NCI-H2227 (cell line): ENCODE results near the gene TMEM150A.
"Not testable (repeated sequence)": the region's sequence is repeated elsewhere in the genome, so short reads cannot be mapped to it uniquely, and the experiment has no call there.

Source experiments
- DNase-seq: peaks from one replicate; lab custom pipeline; 2025; ENCODE audit not compliant: unreplicated experiment; lab: John Stamatoyannopoulos, UW

TMEM150A gene

GRCh38 chr2:85577386-85578242 is 24.9 kb downstream of the TMEM150A start, which contains the start of gene VAMP8:
Gene VAMP8 (plus strand): TSS chr2:85577586. CDS start chr2:85577647, 61 bp downstream.
- no peak for DNase-seq

GRCh38 chr2:85577063-85577385 is 25.5 kb downstream of the TMEM150A start:
- DNase-seq: no peak

- no peak for DNase-seq
These were observed 26.8 kb downstream of the TMEM150A start for GRCh38 chr2:85575739-85576138.

- no peak for DNase-seq
These were observed 36.2 kb downstream of the TMEM150A start for GRCh38 chr2:85566265-85566664.

- DNase-seq: no peak
These were observed 38.3 kb downstream of the TMEM150A start for GRCh38 chr2:85564144-85564563.

- peak; percentile 98 for DNase-seq
These were observed 41.0 kb downstream of the TMEM150A start, which contains the start of gene GGCX for GRCh38 chr2:85561280-85562212. Gene GGCX (minus strand): TSS chr2:85561493. CDS start chr2:85561428, 65 bp downstream.

GRCh38 chr2:85560812-85561279 is 41.7 kb downstream of the TMEM150A start:
- DNase-seq: no peak

GRCh38 chr2:85560403-85560726 is 42.1 kb downstream of the TMEM150A start:
- DNase-seq: not testable (repeated sequence)

GRCh38 chr2:85558160-85558559 is 44.3 kb downstream of the TMEM150A start:
- no peak for DNase-seq

- DNase-seq: no peak
These were observed 45.4 kb downstream of the TMEM150A start for GRCh38 chr2:85557130-85557529.

- DNase-seq: no peak
These were observed 47.4 kb downstream of the TMEM150A start for GRCh38 chr2:85554980-85555612.

- no peak for DNase-seq
These were observed 49.3 kb downstream of the TMEM150A start for GRCh38 chr2:85553184-85553583.

GRCh38 chr2:85551698-85552678 is 50.5 kb downstream of the TMEM150A start:
- DNase-seq: peak; percentile 81

GRCh38 chr2:85550486-85550885 is 52.0 kb downstream of the TMEM150A start:
- DNase-seq: no peak

GRCh38 chr2:85549826-85550225 is 52.7 kb downstream of the TMEM150A start:
- no peak for DNase-seq

- no peak for DNase-seq
These were observed 53.4 kb downstream of the TMEM150A start for GRCh38 chr2:85549095-85549494.

- DNase-seq: no peak
These were observed 53.9 kb downstream of the TMEM150A start for GRCh38 chr2:85548608-85548900.
